Hepatocyte (in vitro differentiated cells): ENCODE data around the gene HDDC3. TPM values are rescaled to one million over a fixed set of nuclear protein-coding genes. Genes with fewer than 3 reads are reported as not detected.

Experiments used
- DNase-seq: peaks from one replicate; pipeline ENCODE4 v3.0.0-alpha.2; 2016; ENCODE audit warnings: low spot score
- H2AFZ ChIP-seq: fragments of 200-600 bp; sonication (generic); 2 replicates; pipeline ENCODE4 v1.6.0; 2016; ENCODE audit warnings: antibody characterized with exemption, mild to moderate bottlenecking
- H3K27ac ChIP-seq: fragments of 200-600 bp; sonication (generic); 2 replicates; pipeline ENCODE4 v1.5.1; 2016; ENCODE audit warnings: mild to moderate bottlenecking
- H3K27me3 ChIP-seq: fragments of 200-600 bp; sonication (generic); 2 replicates; pipeline ENCODE4 v1.6.1; 2016
- H3K36me3 ChIP-seq: fragments of 200-600 bp; sonication (generic); replicated peaks from 2 replicates; pipeline ENCODE4 v1.5.1; 2016; ENCODE audit warnings: low read depth; ENCODE audit not compliant: insufficient read depth
- H3K4me1 ChIP-seq: fragments of 200-600 bp; sonication (generic); 2 replicates; pipeline ENCODE4 v1.5.1; 2016; ENCODE audit warnings: mild to moderate bottlenecking, moderate library complexity; ENCODE audit not compliant: insufficient read depth
- H3K4me2 ChIP-seq: fragments of 200-600 bp; sonication (generic); 2 replicates; pipeline ENCODE4 v1.6.0; 2016
- H3K4me3 ChIP-seq: fragments of 200-600 bp; sonication (generic); 2 replicates; pipeline ENCODE4 v1.5.1; 2016; ENCODE audit warnings: mild to moderate bottlenecking
- H3K79me2 ChIP-seq: fragments of 200-600 bp; sonication (generic); 2 replicates; pipeline ENCODE4 v1.6.0; 2017; ENCODE audit warnings: mild to moderate bottlenecking
- H3K9me2 ChIP-seq: fragments of 200-600 bp; sonication (generic); replicated peaks from 2 replicates; pipeline ENCODE4 v1.6.0; 2017; ENCODE audit warnings: mild to moderate bottlenecking; ENCODE audit not compliant: insufficient read depth
- H3K9me3 ChIP-seq: fragments of 200-600 bp; sonication (generic); 2 replicates; pipeline ENCODE4 v1.5.1; 2016; ENCODE audit warnings: low read depth, mild to moderate bottlenecking
- H4K20me1 ChIP-seq: fragments of 200-600 bp; sonication (generic); 2 replicates; pipeline ENCODE4 v1.6.0; 2016; ENCODE audit warnings: mild to moderate bottlenecking; ENCODE audit not compliant: insufficient read depth, poor library complexity, severe bottlenecking
- CTCF ChIP-seq: fragments of 200-600 bp; sonication (generic); IDR thresholded peaks from 2 replicates; pipeline ENCODE4 v1.5.1; 2016; ENCODE audit warnings: antibody characterized with exemption, mild to moderate bottlenecking; ENCODE audit not compliant: poor library complexity
- EZH2 ChIP-seq: fragments of 200-600 bp; sonication (generic); IDR thresholded peaks from 2 replicates; pipeline ENCODE4 v1.6.1; 2016; ENCODE audit warnings: antibody characterized with exemption, mild to moderate bottlenecking, borderline replicate concordance
- EZH2phosphoT487 ChIP-seq: fragments of 200-600 bp; sonication (generic); IDR thresholded peaks from one replicate; pipeline ENCODE4 v1.6.1; 2018; ENCODE audit warnings: antibody characterized with exemption, mild to moderate bottlenecking, low read depth, moderate library complexity; ENCODE audit not compliant: unreplicated experiment, severe bottlenecking
- WGBS: methylation state at CpG from one replicate; pipeline ENCODE4 v1.1.6; 2016; ENCODE audit warnings: low lambda C conversion rate; ENCODE audit errors: missing lambda C conversion rate; 5-methylcytosine and 5-hydroxymethylcytosine counted together
- polyA plus RNA-seq: library from polyadenylated mRNA; unstranded; fragments of >200 nt; fragmentation: Nextera tagmentation; extraction: Ambion mirVana; gene quantifications from 2 replicates; pipeline ENCODE4 v1.2.1, GENCODE V29; 2016
- total RNA-seq: library from RNA; depleted of rRNA; stranded (reverse); fragments of >200 nt; gene quantifications from 2 replicates; pipeline ENCODE4 v1.2.3, GENCODE V29; 2014

HDDC3 gene
- total and polyA plus RNA-seq, 2 experiments from 2014 or later = 15.4 to 20.0 TPM

GRCh38 chr15:90915216-90915807, 17.0 kb downstream of the HDDC3 start:
- Histone ChIP-seq H3K27me3 (no peaks in the 10 kb centered on the region), H3K4me2 (no peak overlapping the region), H3K4me1 (no peaks in the 10 kb centered on the region), H4K20me1 (no peaks in the 10 kb centered on the region), H3K36me3 (no peaks in the 10 kb centered on the region), H3K9me3 (no peaks in the 10 kb centered on the region), H3K79me2 (no peaks in the 10 kb centered on the region), H3K4me3 (no peak overlapping the region), H3K27ac (no peak overlapping the region), H3K9me2 (no peaks in the 10 kb centered on the region), H2AFZ (no peak overlapping the region)
- no peak for TF ChIP-seq EZH2
- TF ChIP-seq CTCF = no peak
- no peak for TF ChIP-seq EZH2phosphoT487
- DNase-seq = no peak
- 95% methylated on average over 7 of the region's 7 CpGs for WGBS

DNA sequence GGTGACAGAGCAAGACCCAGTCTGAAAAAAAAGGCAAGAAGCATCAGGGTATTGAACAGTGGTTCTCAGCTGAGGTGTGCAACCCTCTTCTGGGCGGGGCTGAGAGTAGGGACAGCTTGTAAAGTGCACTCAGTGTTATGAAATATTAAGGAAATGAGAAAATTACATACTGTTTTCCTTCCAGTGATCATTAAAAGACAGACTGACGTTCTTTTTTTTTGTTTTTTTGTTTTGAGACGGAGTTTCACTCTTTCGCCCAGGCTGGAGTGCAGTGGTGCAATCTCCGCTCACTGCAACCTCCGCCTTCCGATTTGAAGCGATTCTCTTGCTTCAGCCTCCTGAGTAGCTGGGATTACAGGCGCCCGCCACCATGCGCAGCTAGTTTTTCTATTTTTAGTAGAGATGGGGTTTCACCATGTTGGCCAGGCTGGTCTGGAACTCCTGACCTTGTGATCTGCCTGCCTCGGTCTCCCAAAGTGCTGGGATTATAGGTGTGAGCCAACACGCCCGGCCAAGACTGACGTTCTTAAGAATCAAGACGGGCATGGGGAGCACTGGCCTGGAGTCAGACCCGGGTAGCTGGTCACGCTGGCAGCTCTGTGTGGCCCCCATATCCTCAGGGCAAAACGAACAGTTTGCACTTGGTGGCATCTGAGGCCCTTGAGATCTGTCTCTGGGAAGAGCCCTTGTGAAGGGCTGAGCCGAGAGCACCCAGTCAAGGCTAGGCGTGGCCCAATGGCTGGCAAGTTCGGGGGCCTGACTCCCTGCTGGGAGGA, 17.9 kb downstream of the HDDC3 start:
- Histone ChIP-seq H3K27me3 (no peaks in the 10 kb centered on the region), H3K9me3 (no peaks in the 10 kb centered on the region), H3K36me3 (no peaks in the 10 kb centered on the region), H2AFZ (no peak overlapping the region), H3K9me2 (no peaks in the 10 kb centered on the region), H3K79me2 (no peaks in the 10 kb centered on the region), H3K4me2 (no peak overlapping the region), H3K4me1 (no peaks in the 10 kb centered on the region), H4K20me1 (no peaks in the 10 kb centered on the region), H3K27ac (no peak overlapping the region), H3K4me3 (no peak overlapping the region)
- TF ChIP-seq EZH2phosphoT487 (no peak), EZH2 (no peak), CTCF (no peak)
- 95% methylated on average over 22 of the region's 22 CpGs for WGBS
- DNase-seq = no peak

DNA sequence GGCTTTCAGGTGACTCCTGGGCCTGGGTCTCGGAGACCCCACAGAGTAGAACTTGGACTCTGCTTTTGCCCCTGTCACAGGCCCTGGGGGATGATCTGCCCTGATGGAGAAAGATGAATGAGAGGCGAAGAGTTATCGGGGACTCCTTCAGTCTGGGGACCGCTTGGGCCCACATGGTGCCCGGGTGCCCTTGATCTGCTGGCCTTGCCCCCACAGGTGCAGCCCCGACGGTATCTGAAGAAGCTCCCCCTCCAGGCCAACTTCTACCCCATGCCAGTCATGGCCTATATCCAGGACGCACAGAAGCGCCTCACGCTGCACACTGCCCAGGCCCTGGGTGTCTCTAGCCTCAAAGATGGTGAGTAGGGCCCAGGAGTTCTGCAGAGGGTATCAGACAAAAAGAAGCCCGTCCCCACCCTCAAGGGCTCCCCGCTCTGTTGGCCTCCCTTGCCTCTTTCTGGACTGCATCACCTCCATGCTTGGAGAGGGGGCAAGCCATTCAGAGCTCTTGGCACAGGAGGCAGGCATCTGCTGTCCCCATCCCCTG, 18.9 kb downstream of the HDDC3 start:
- Histone ChIP-seq H3K27ac (no peak overlapping the region), H3K79me2 (no peaks in the 10 kb centered on the region)

More for the DNA sequence above, 18.9 kb downstream of the HDDC3 start:
- no peaks in the 10 kb centered on the region for H3K9me2 ChIP-seq
- H3K36me3 ChIP-seq = no peaks in the 10 kb centered on the region
- no peaks in the 10 kb centered on the region for H3K27me3 ChIP-seq
- TF ChIP-seq CTCF (no peak), EZH2phosphoT487 (no peak), EZH2 (no peak)
- no peaks in the 10 kb centered on the region for H3K9me3 ChIP-seq
- no peak overlapping the region for H2AFZ ChIP-seq
- no peak overlapping the region for H3K4me2 ChIP-seq
- no peak for DNase-seq
- no peaks in the 10 kb centered on the region for H3K4me1 ChIP-seq
- no peaks in the 10 kb centered on the region for H4K20me1 ChIP-seq
- WGBS = 97% methylated on average over 10 of the region's 12 CpGs
- no peak overlapping the region for H3K4me3 ChIP-seq
